Measurements from ENCODE around the gene BCR. TPM values are rescaled to one million over a fixed set of nuclear protein-coding genes. Genes with fewer than 3 reads are reported as not detected.

The BCR gene
- total RNA-seq, 4 donors from 2014 or later, result 72.8 to 87.8 (median 79.3) TPM

DNA sequence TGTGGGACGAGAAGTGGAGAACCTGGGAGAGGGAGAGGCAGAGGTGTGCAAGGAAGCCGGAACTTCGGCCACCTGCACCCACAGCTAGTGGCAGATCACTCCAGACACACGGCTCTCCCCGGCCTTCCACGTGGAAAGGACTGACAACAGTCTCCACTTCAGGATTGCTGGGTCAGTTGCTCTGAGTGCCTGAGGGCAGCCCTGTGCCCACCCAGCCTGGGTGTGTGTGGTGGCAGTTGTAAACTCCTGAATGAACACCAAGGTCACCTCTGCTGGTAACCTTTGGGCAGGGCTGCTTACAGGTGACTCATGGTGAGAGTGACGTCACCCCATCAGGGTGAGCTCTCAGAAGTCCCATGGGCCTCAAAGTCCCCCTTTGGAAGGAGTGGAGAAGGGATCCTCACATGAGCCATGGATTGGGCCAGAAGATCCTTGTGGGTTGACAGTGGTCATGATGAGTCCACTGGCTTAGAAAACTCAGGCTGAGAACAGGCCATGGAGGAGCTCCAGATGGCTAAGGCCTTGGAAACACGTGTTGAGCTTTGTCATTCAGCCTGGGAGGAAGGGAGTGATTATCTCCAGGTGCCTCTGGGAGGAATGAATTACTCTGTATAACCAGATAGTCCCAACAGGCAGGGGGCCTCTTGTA lies 71.3 kb downstream of the BCR start:
- Histone ChIP-seq H3K9me3 (no peaks in the 10 kb centered on the region), H3K36me3 (peaks cover 18% of the 10 kb centered on the region), H3K4me3 (no peak overlapping the region), H3K4me1 (peaks cover 21% of the 10 kb centered on the region), H3K27me3 (no peaks in the 10 kb centered on the region), H3K27ac (no peak overlapping the region)
- WGBS, result 55% methylated on average over 4 of the region's 8 CpGs
- DNase-seq (ENCODE audit: low spot score in 2 of 2), result no peak
- TF ChIP-seq POLR2A (IDR thresholded peaks at IDR 0.05) (no peak), EP300 (IDR thresholded peaks at IDR 0.05) (no peak), POLR2AphosphoS5 (IDR thresholded peaks at IDR 0.05) (no peak)
- TF ChIP-seq, protein P1, sequence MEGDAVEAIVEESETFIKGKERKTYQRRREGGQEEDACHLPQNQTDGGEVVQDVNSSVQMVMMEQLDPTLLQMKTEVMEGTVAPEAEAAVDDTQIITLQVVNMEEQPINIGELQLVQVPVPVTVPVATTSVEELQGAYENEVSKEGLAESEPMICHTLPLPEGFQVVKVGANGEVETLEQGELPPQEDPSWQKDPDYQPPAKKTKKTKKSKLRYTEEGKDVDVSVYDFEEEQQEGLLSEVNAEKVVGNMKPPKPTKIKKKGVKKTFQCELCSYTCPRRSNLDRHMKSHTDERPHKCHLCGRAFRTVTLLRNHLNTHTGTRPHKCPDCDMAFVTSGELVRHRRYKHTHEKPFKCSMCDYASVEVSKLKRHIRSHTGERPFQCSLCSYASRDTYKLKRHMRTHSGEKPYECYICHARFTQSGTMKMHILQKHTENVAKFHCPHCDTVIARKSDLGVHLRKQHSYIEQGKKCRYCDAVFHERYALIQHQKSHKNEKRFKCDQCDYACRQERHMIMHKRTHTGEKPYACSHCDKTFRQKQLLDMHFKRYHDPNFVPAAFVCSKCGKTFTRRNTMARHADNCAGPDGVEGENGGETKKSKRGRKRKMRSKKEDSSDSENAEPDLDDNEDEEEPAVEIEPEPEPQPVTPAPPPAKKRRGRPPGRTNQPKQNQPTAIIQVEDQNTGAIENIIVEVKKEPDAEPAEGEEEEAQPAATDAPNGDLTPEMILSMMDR (IDR thresholded peaks at IDR 0.05), result no peak

DNA sequence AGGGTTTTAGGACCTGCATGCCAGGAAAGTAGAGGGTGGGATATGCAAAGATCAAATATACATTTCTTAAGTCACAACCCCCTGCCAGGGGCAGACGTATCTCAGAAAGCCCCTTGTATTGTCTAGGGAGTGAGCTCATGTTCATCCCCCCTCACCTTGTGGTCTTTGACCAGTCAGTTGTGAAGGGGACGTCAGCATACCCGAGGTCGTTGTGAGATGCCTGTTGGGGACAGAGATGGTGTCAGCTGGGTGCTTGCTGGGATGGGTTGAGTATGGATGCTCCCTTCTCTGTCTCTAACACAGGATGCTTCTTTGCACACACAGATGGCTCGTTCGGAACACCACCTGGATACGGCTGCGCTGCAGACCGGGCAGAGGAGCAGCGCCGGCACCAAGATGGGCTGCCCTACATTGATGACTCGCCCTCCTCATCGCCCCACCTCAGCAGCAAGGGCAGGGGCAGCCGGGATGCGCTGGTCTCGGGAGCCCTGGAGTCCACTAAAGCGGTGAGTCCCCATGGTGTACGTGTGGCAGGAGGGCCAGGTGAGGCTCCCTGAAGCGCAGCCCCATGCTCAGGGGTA lies 73.3 kb downstream of the BCR start:
- 94% methylated on average over 14 of the region's 19 CpGs for WGBS
- peaks cover 41% of the 10 kb centered on the region for H3K4me1 ChIP-seq

DNA sequence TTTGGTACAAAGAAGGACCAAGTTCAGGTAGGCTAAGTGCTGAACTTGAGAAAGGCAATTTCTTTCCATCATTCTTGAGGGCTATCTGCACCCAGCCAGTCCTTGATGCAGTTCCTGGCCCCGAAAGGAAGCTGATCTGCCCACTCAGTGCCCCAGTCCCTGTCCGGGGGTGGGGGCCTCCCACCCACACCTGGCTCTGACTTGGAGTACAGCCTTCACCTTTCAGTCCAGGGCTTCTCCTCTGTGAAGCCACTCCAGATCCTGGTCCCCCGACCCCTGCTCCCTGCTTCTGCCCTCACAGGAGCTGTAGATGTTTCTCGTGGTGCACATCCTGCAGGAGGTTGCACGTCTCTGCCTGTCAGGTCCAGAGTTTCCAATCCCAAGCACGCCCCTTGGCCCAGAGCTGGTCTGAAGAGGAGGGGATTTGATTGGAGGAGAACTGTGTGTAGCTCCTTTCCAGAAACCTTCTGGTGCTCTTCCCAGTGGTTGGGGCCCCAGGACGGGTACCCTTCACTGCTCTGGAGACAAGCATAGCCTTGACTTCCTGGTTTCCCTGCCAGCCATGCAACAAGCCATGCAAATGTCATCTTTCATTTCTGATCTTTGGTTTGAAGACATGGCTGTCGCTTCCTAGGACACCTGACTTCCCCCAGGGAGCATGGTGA lies 75.3 kb downstream of the BCR start:
- Histone ChIP-seq H3K9me3 (no peaks in the 10 kb centered on the region), H3K27ac (no peak overlapping the region), H3K27me3 (no peaks in the 10 kb centered on the region), H3K4me1 (peaks cover 44% of the 10 kb centered on the region), H3K36me3 (peaks cover 21% of the 10 kb centered on the region), H3K4me3 (no peak overlapping the region)
- DNase-seq (ENCODE audit: low spot score in 2 of 2), result no peak
- WGBS, result 66% methylated on average over 7 of the region's 8 CpGs
- no peak for TF ChIP-seq POLR2AphosphoS5 (IDR thresholded peaks at IDR 0.05)
- TF ChIP-seq EP300 (IDR thresholded peaks at IDR 0.05), result no peak
- TF ChIP-seq, protein P1 (IDR thresholded peaks at IDR 0.05), result no peak
- no peak for TF ChIP-seq POLR2A (IDR thresholded peaks at IDR 0.05)

More for the DNA sequence above, 73.3 kb downstream of the BCR start:
- Histone ChIP-seq H3K27me3 (no peaks in the 10 kb centered on the region), H3K4me3 (no peak overlapping the region), H3K36me3 (peaks cover 18% of the 10 kb centered on the region), H3K9me3 (no peaks in the 10 kb centered on the region), H3K27ac (no peak overlapping the region)
- TF ChIP-seq POLR2AphosphoS5 (IDR thresholded peaks at IDR 0.05) (no peak), EP300 (IDR thresholded peaks at IDR 0.05) (no peak), POLR2A (IDR thresholded peaks at IDR 0.05) (no peak)
- TF ChIP-seq, protein P1 (IDR thresholded peaks at IDR 0.05), result no peak
- DNase-seq (ENCODE audit: low spot score in 2 of 2), result no peak

DNA sequence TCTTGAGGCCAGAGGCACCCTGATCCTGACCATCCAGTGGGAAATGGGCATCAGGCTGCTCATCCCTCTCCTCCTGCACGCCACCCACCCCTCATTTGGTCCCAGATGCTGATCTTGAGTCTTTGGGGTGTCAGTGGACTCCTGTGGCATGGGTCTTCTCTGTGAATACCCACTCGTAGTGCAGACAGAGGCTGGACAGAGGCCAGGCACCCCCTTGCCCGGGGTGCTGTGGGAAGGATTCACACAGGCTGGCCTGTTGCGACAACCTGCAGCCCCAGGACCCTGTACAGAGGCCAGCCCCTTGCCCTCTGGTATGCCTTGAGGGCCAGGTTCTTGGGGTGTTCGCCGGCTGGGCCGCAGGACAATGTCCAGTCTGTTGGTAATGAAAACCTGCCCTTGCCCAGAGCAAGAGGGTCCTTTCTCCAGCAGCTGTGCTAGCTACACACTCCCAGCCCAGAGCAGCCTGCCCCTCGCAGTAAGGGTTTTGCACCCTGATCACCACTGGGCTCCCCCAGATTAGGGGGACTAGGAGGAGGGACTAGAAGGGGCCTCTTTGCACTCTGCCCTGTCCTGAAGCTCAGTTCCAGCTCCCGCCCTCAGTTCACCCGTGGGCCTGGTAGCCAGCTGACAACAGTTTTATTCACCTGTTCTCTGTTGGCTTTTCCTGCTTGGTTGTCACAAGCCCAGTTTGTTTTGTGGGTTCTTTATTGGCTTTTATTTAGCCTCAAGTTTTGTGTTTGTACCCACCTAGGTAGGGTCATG lies 76.0 kb downstream of the BCR start:
- TF ChIP-seq, protein P1 (IDR thresholded peaks at IDR 0.05), result no peak
- no peak for TF ChIP-seq POLR2A (IDR thresholded peaks at IDR 0.05)
- no peak for TF ChIP-seq POLR2AphosphoS5 (IDR thresholded peaks at IDR 0.05)
- TF ChIP-seq EP300 (IDR thresholded peaks at IDR 0.05), result no peak
- H3K9me3 ChIP-seq, result no peaks in the 10 kb centered on the region
- peaks cover 28% of the 10 kb centered on the region for H3K36me3 ChIP-seq

More for the DNA sequence above, 76.0 kb downstream of the BCR start:
- Histone ChIP-seq H3K27me3 (no peaks in the 10 kb centered on the region), H3K4me1 (peaks cover 41% of the 10 kb centered on the region), H3K4me3 (no peak overlapping the region), H3K27ac (peak overlapping the region; percentile 50)
- WGBS, result 79% methylated on average over 6 of the region's 10 CpGs
- DNase-seq (ENCODE audit: low spot score in 2 of 2), result no peak

Data from suprapubic skin (tissue), 4 donors.